Measurements from ENCODE around the gene PAPLN.

The PAPLN gene

GRCh38 chr14:73253323-73253610 is 16.0 kb downstream of the PAPLN start:
- no peak overlapping the region for H3K4me3 ChIP-seq (ENCODE audit: low read depth, low read length)
- no peak for TF ChIP-seq CTCF (IDR thresholded peaks at IDR 0.05; ENCODE audit: low read depth, low read length)
- no peak overlapping the region for H3K27ac ChIP-seq
- no peak for DNase-seq
- no peaks in the 10 kb centered on the region for H3K9me3 ChIP-seq (ENCODE audit: severe bottlenecking)
- H3K27me3 ChIP-seq (ENCODE audit: insufficient read depth, low read depth, severe bottlenecking): no peaks in the 10 kb centered on the region
- no peaks in the 10 kb centered on the region for H3K36me3 ChIP-seq

GRCh38 chr14:73253721-73254120 is 16.4 kb downstream of the PAPLN start:
- DNase-seq: no peak
- no peak for TF ChIP-seq CTCF (IDR thresholded peaks at IDR 0.05; ENCODE audit: low read depth, low read length)
- H3K27me3 ChIP-seq (ENCODE audit: insufficient read depth, low read depth, severe bottlenecking): no peaks in the 10 kb centered on the region
- H3K36me3 ChIP-seq: no peaks in the 10 kb centered on the region
- no peaks in the 10 kb centered on the region for H3K9me3 ChIP-seq (ENCODE audit: severe bottlenecking)
- H3K27ac ChIP-seq: no peak overlapping the region
- H3K4me3 ChIP-seq (ENCODE audit: low read depth, low read length): no peak overlapping the region

- no peaks in the 10 kb centered on the region for H3K27me3 ChIP-seq (ENCODE audit: insufficient read depth, low read depth, severe bottlenecking)
- no peak overlapping the region for H3K27ac ChIP-seq
These were observed 17.1 kb downstream of the PAPLN start for GRCh38 chr14:73254247-73255004.

GRCh38 chr14:73255005-73255400 is 17.7 kb downstream of the PAPLN start:
- Histone ChIP-seq H3K9me3 (ENCODE audit: severe bottlenecking) (no peaks in the 10 kb centered on the region), H3K27me3 (ENCODE audit: insufficient read depth, low read depth, severe bottlenecking) (no peaks in the 10 kb centered on the region), H3K4me3 (ENCODE audit: low read depth, low read length) (no peak overlapping the region), H3K36me3 (no peaks in the 10 kb centered on the region), H3K27ac (no peak overlapping the region)
- no peak for TF ChIP-seq CTCF (IDR thresholded peaks at IDR 0.05; ENCODE audit: low read depth, low read length)
- no peak for DNase-seq

More at GRCh38 chr14:73254247-73255004, 17.1 kb downstream of the PAPLN start:
- no peak for DNase-seq
- H3K36me3 ChIP-seq: no peaks in the 10 kb centered on the region
- H3K4me3 ChIP-seq (ENCODE audit: low read depth, low read length): no peak overlapping the region
- no peaks in the 10 kb centered on the region for H3K9me3 ChIP-seq (ENCODE audit: severe bottlenecking)
- TF ChIP-seq CTCF (IDR thresholded peaks at IDR 0.05; ENCODE audit: low read depth, low read length): no peak

GRCh38 chr14:73255693-73256225 is 18.5 kb downstream of the PAPLN start:
- DNase-seq: no peak
- Histone ChIP-seq H3K9me3 (ENCODE audit: severe bottlenecking) (no peaks in the 10 kb centered on the region), H3K27me3 (ENCODE audit: insufficient read depth, low read depth, severe bottlenecking) (no peaks in the 10 kb centered on the region), H3K36me3 (no peaks in the 10 kb centered on the region), H3K4me3 (ENCODE audit: low read depth, low read length) (no peak overlapping the region), H3K27ac (no peak overlapping the region)
- TF ChIP-seq CTCF (IDR thresholded peaks at IDR 0.05; ENCODE audit: low read depth, low read length): no peak

- no peak for TF ChIP-seq CTCF (IDR thresholded peaks at IDR 0.05; ENCODE audit: low read depth, low read length)
- H3K36me3 ChIP-seq: no peaks in the 10 kb centered on the region
- H3K4me3 ChIP-seq (ENCODE audit: low read depth, low read length): no peak overlapping the region
- no peaks in the 10 kb centered on the region for H3K27me3 ChIP-seq (ENCODE audit: insufficient read depth, low read depth, severe bottlenecking)
- H3K27ac ChIP-seq: no peak overlapping the region
- no peaks in the 10 kb centered on the region for H3K9me3 ChIP-seq (ENCODE audit: severe bottlenecking)
- no peak for DNase-seq
These were observed 20.8 kb downstream of the PAPLN start for GRCh38 chr14:73258076-73258475.

Measured in WERI-Rb-1 (cell line).